K562 (cell line): ENCODE results near the gene OR2F2.

ENCODE experiments used
- CTCF ChIP-seq, 3 experiments: IDR thresholded peaks in 2 of 3; conservative IDR thresholded peaks in 1 of 3; 2 replicates each; pipeline ENCODE4 v1.5.1; 2011 to 2012; ENCODE audit warnings: low read length in 3 of 3, mild to moderate bottlenecking in 3 of 3, control low read depth in 2 of 3, improper control_type of control experiment in 1 of 3, inconsistent platforms in 1 of 3, low read depth in 1 of 3, mixed read lengths in 1 of 3, moderate library complexity in 1 of 3; ENCODE audit not compliant: insufficient read depth in 2 of 3
- POLR2A ChIP-seq: fragments of 450-650 bp; conservative IDR thresholded peaks from 2 replicates; pipeline ENCODE4 v1.6.1; 2016
- PREB ChIP-seq: sonication (generic); formaldehyde crosslinking; IDR thresholded peaks from 2 replicates; pipeline ENCODE4 v1.8.1; 2023; ENCODE audit warnings: mild to moderate bottlenecking, missing genetic modification reagents
- ZNF184 ChIP-seq: sonication (generic); formaldehyde crosslinking; IDR thresholded peaks from 2 replicates; pipeline ENCODE4 v1.5.0; 2020; ENCODE audit warnings: missing genetic modification reagents

GRCh38 chr7:143934526-143935325 lies at the start of gene OR2F2:
- no peak for TF ChIP-seq CTCF (IDR thresholded peaks at IDR 0.05 in 2 of 3, conservative IDR thresholded peaks at IDR 0.05 in 1 of 3; ENCODE audit: insufficient read depth in 2 of 3, low read depth in 1 of 3, low read length in 3 of 3)
- TF ChIP-seq POLR2A: no peak
- TF ChIP-seq ZNF184: no peak
- TF ChIP-seq PREB: no peak
